ENCODE measurements around the gene TPPP.
A peak's percentile ranks its signal among the peaks of the same experiment; 100 is the strongest.
"Not testable (repeated sequence)": the region's sequence is repeated elsewhere in the genome, so short reads cannot be mapped to it uniquely, and the experiment has no call there.

Gene TPPP

DNA sequence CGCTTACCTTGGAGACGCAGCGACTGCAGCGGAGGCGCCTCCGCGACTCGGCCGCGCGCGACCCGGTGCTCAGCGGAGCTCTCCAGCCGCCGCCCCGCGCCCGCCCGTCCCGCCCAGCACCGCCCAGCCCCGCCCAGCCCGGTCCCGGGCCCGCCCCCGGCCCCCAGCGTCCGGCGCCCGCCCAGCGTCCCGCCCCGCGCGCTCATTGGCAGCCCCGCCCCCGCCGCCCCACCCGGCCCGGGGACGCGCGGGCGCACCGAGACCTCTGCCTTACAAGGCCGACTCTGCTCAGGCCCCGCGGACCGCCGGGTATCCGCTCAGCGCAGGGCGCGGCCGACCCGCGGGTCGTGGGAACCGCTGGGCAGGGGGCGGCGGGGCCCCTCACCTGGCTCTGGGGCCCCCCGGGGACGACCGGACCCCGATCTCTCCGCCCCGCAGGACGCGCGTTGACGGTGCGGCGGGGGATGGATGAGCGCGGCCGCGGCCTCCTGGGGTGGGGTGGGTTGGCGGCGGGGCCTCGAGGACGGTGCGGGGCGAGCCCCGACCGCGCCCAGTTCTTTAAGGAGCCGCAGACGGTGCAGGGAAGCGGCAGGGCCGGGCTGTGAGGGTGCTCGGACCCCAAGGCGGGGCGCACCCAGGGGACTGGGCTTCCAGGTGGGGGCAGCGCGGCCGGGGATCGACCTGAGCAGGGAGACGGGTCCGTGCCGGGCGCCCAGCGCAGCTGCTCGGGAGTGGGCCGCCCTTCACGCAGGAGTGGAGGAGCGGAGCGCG, at the start of gene TPPP:
TSS of gene TPPP (minus strand) at position 82 of the 771 bp plus-strand sequence. CDS start 15,292 bp downstream, outside the sequence.
- peak within 1 kb of the TSS; percentile 47 for H3K4me3 ChIP-seq
- H3K36me3 ChIP-seq (replicated peaks); H3K4me1 ChIP-seq; in situ Hi-C loops (cut with MboI; ENCODE audit: low sequenced_read_pairs); H3K9me3 ChIP-seq; H3K27me3 ChIP-seq (ENCODE audit: low read depth): not testable (repeated sequence)
- peak; percentile 82 to 96 for DNase-seq (ENCODE audit: low spot score in 2 of 2)

DNA sequence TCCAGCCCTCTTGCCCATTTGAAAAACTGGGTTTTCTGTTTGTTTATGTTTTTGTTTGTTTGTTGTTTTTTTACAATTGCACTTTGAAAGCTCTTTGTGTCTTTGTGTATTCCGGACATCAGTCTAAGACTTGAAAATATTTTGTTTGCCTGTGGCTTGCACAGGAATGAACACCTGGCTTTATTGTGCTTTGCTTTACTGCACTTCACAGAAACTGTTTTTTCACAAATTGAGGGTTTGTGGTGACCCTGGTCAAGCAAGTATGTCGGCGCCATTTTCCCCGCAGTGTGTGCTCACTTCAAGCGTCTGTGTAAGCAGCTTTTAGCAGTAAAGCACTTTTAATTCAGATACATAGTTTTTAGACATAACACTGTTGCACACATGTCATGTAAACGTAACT, 49.1 kb upstream of the TPPP start:
- not testable (repeated sequence) for H3K4me1 ChIP-seq; DNase-seq (ENCODE audit: low spot score in 2 of 2); H3K27me3 ChIP-seq (ENCODE audit: low read depth); H3K4me3 ChIP-seq; H3K36me3 ChIP-seq (replicated peaks); H3K9me3 ChIP-seq
- in situ Hi-C loops (cut with MboI; ENCODE audit: low sequenced_read_pairs): loop anchor here (5.0 kb wide), 1 partner anchor 100 kb away; no protein-coding TSS in a partner anchor

DNA sequence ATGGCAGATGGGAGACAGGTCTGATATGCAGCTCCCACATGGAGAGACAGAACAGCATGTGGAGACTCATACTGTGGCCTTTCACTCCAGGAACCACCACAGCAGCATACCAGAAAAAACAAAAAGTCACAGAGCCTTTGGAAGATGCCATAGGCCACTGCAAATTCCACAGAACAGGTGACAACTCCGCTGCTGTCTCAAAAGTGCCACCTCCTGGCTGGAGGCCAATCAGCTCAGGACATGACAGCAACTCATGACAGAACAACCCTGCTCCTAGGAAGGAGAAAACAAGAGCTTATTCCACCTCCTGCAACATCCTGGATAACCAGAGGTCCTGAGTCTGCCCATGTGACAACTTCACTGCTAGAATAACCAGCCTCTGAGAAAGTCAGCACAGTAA, 41.0 kb upstream of the TPPP start:
- in situ Hi-C loops (cut with MboI; ENCODE audit: low sequenced_read_pairs); H3K9me3 ChIP-seq; H3K27me3 ChIP-seq (ENCODE audit: low read depth); H3K4me3 ChIP-seq; DNase-seq (ENCODE audit: low spot score in 2 of 2); H3K4me1 ChIP-seq: not testable (repeated sequence)
- H3K36me3 ChIP-seq (replicated peaks): peaks cover 11% of the 10 kb centered on the region

DNA sequence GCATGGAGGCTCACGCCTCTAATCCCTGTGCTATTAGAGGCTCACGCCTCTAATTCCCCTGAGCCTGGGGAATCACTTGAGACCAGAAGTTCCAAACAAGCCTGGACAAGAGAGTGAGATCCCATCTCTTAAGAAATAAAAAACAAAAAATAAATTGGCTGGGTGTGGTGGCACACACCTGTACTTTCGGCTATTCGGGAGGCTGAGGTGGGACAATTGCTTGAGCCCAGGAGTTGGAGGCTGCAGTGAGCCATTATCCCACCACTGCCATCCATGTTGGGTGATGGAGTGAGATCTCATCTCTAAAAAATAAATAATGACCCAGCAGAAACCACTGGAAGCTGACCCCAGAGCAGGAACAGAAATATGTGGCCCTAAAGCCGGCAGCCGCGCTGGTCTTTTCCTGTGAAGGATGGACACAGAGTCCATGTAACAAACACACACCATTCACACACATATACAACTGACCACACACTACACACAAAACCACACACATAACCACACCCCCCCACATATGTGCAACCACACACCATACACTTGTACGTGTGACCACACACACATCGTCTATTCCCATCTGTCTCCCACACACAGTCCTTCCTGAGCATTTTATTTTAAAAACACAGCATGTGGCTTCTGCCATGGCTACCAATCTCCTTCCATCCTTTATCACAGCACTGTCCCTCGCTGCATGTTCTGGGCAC, 39.8 kb upstream of the TPPP start:
- H3K36me3 ChIP-seq (replicated peaks): peaks cover 11% of the 10 kb centered on the region
- H3K9me3 ChIP-seq; DNase-seq (ENCODE audit: low spot score in 2 of 2); in situ Hi-C loops (cut with MboI; ENCODE audit: low sequenced_read_pairs); H3K4me3 ChIP-seq; H3K27me3 ChIP-seq (ENCODE audit: low read depth); H3K4me1 ChIP-seq: not testable (repeated sequence)

DNA sequence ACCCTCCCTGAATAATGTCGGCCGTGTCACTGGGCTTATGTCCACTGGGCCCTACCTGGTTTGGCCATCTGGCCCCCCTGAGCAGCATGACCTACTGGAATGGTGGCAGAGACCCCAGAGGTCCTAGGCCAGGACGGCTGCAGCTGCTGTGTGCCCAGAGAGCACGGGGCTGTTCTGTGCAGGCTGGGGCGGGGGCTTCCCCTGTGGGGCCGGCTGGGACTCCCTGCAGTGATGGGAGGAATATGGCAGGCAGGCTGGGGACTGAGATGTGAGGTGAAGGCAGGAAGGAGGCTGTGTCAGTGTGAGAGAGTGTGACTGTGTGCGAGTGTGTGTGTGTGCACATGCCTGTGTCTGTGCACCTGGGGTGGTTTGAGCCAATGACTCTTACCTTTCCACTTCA, 36.1 kb upstream of the TPPP start:
- H3K27me3 ChIP-seq (ENCODE audit: low read depth); H3K4me3 ChIP-seq; H3K4me1 ChIP-seq; in situ Hi-C loops (cut with MboI; ENCODE audit: low sequenced_read_pairs); DNase-seq (ENCODE audit: low spot score in 2 of 2); H3K9me3 ChIP-seq: not testable (repeated sequence)
- peaks cover 11% of the 10 kb centered on the region for H3K36me3 ChIP-seq (replicated peaks)

DNA sequence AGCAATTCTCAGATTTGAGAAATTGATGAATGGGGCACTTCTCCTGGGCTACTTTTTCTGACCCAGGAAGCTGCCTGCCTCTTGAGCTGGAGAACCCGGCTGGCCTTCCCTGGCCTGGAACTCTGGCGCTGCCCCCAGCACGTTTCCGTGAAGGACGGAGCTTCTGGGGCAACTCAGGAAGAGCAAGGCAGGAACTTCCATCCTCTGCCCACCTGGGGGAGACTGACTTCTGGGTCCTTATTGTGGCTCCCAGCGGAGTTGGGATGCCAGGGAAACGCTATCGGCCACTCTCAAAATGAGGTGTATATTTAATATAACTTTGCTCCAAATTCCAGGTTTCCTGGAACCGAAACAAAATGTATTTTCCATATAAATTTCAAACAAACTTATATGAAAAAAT, 33.9 kb upstream of the TPPP start:
- H3K4me1 ChIP-seq; in situ Hi-C loops (cut with MboI; ENCODE audit: low sequenced_read_pairs); DNase-seq (ENCODE audit: low spot score in 2 of 2); H3K36me3 ChIP-seq (replicated peaks); H3K27me3 ChIP-seq (ENCODE audit: low read depth); H3K9me3 ChIP-seq; H3K4me3 ChIP-seq: not testable (repeated sequence)

DNA sequence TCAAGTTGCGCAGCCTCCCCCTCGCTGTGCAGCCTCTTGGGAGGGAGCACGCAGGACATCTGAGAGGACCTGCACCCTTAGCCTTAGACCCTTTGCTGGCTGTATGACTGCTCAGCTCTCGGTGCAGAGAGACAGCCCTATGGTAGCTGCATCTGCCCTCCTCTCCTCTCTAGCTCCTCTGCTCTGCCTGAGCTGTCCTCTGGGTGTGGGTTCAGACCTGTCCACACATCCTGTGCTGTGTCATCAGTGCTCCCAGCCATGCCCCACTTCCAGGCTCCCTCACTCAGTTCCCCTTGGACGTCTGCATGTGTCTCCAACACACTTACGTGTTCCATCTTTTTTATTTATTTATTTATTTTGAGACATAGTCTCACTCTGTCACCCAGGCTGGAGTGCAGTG, 30.7 kb upstream of the TPPP start:
- H3K9me3 ChIP-seq; H3K27me3 ChIP-seq (ENCODE audit: low read depth); DNase-seq (ENCODE audit: low spot score in 2 of 2); H3K4me1 ChIP-seq; in situ Hi-C loops (cut with MboI; ENCODE audit: low sequenced_read_pairs); H3K4me3 ChIP-seq; H3K36me3 ChIP-seq (replicated peaks): not testable (repeated sequence)

DNA sequence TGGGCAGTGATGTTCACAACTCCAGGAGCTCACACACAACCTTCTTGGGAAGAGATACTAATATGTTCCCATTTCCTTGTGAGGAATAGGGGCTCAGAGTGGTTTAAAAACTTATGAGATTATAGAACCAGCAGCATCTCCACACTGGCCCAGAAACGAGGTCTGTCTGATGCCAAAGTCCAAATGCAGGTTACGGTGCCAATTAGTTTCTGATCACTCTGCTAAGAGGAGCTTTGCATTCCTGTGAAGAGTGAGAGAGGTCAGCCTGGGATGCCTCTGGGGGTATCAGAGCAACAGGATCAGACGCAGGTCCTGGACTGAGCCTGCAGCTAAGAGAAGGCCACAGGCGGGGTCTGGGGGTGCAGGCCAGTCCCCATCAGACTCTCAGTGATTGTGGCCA, 30.2 kb upstream of the TPPP start:
- H3K9me3 ChIP-seq; DNase-seq (ENCODE audit: low spot score in 2 of 2); H3K4me3 ChIP-seq; H3K4me1 ChIP-seq; H3K36me3 ChIP-seq (replicated peaks); H3K27me3 ChIP-seq (ENCODE audit: low read depth); in situ Hi-C loops (cut with MboI; ENCODE audit: low sequenced_read_pairs): not testable (repeated sequence)

DNA sequence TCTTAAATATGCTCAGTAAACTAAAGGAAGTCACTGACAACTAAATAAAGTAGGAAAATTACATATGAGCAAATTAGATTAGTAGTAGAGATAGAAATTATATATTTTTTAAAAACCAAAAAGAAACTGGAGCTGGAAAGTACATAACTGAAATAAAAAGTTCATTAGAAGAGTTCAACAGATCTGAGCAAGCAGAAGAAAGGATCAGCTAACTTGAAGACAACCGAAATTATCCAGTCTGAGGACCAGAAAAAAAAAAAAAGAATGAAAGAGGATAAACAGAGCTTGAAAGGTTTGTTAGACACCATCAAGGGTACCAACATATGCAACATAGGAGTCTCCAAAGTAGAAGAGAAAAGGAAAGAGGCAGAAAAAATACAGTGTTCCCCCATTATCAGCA, 26.2 kb upstream of the TPPP start:
- in situ Hi-C loops (cut with MboI; ENCODE audit: low sequenced_read_pairs); H3K4me3 ChIP-seq; H3K36me3 ChIP-seq (replicated peaks); H3K4me1 ChIP-seq; H3K27me3 ChIP-seq (ENCODE audit: low read depth); DNase-seq (ENCODE audit: low spot score in 2 of 2); H3K9me3 ChIP-seq: not testable (repeated sequence)

DNA sequence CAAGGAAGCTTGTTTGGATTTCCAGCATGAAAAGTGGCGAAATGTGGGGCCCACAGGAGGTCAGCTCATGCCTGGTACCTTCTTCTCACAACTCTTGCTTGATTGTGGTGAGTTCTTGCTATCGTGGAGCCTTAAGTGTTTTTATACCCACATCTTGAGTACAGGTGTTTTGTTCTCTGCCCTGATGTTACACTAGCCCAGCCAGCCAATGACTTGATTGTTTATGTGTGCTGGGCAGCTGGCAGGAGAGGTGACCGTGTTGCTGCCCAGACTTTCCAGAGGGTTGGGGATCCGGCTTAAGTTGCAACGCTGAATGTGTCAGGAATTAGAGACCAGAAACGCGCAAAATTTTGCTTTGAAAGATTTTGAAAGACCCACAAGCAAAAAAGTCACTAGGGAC, 24.0 kb upstream of the TPPP start:
- H3K4me3 ChIP-seq: no peak overlapping the region
- peaks cover 6% of the 10 kb centered on the region; the same call in 1 of the 2 replicates for H3K9me3 ChIP-seq
- no peak for DNase-seq (ENCODE audit: low spot score in 2 of 2)
- H3K27me3 ChIP-seq (ENCODE audit: low read depth): no peaks in the 10 kb centered on the region
- in situ Hi-C loops (cut with MboI; ENCODE audit: low sequenced_read_pairs): no loop called here
- no peaks in the 10 kb centered on the region for H3K4me1 ChIP-seq
- H3K36me3 ChIP-seq (replicated peaks): no peaks in the 10 kb centered on the region

DNA sequence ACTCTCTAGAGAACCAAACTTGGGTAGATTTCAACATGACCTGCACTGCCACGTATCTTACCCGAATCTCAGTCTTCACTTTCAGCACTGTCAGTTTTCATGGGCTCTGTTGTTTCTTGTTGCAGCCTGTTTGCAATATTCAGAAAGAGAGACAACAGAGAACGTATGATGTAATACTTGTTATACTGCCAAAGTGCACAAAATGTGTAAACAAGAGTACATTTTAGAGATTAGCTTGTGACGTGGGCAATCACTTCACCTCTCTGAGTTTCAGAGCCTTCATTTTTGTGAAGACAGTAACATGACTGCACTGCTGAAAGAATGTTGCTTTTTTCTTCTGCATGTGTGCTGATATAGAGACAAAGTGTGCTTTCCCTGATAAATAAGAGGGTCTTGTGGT, 23.6 kb upstream of the TPPP start:
- in situ Hi-C loops (cut with MboI; ENCODE audit: low sequenced_read_pairs): not testable (repeated sequence)

DNA sequence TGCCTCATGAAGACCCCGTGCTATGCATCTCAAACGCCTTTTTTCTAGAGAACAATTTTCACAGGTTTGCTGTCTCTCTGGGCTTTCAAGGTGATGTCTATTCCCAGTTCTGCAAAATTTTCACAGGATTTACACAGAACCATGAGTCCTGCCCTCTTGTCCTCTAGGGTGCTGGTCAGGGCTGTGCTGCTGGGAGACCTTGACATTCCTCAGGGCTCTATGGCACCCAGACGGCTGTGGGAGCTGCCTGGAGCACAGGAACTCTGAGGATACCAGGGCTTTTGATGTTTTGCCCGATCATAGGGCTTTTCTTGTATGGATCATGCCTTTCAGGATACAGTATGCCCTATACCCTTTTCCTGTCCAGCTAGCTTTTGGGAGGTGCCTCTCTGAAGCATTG, 22.5 kb upstream of the TPPP start:
- in situ Hi-C loops (cut with MboI; ENCODE audit: low sequenced_read_pairs); H3K4me3 ChIP-seq; H3K36me3 ChIP-seq (replicated peaks); H3K4me1 ChIP-seq; H3K27me3 ChIP-seq (ENCODE audit: low read depth); DNase-seq (ENCODE audit: low spot score in 2 of 2); H3K9me3 ChIP-seq: not testable (repeated sequence)

More for the DNA sequence above, 23.6 kb upstream of the TPPP start:
- not testable (repeated sequence) for H3K36me3 ChIP-seq (replicated peaks); H3K27me3 ChIP-seq (ENCODE audit: low read depth); H3K9me3 ChIP-seq; H3K4me1 ChIP-seq; DNase-seq (ENCODE audit: low spot score in 2 of 2); H3K4me3 ChIP-seq

DNA sequence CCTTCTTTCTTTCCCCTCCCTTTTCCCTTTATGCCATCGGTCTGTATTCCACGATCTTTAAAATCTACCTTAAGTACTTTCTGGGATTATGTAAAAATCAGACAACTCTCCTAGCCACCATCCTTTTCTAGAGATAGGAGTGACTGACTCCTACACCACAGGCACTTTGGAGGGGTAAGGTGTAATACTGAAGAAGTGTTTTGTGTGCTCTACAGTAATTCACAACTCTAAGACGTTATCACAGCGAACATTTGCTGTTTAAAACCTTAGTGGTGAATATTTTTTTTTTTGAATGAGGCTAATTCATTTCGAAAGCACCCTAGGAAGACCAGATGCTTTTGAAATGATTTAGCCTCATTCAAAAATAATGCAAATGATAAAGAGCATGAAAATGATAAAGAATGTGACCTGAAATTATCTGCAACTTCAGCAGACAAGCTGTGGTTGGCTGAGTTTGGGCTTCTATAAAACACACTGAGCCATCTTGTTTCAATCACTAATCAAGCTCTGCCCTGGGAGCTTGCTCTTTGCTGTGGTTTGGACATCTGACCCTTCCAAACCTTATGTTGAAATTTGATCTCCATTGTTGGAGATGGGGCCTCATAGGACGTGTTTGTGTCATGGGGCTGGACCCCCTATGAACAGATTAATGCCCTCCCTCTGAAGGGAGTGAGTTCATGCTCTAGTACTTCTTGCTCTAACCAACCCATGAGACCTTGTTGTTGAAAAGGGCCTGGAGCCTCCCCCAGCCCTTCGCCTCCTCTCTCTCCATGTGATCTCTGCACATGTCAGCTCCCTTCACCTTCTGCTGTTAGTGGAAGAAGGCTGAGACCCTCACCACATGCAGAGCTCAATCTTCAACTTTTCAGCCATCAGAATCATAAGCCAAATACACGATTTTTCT, 21.3 kb upstream of the TPPP start:
- in situ Hi-C loops (cut with MboI; ENCODE audit: low sequenced_read_pairs): loop anchor here (5.0 kb wide), 1 partner anchor 83 kb away; no protein-coding TSS in a partner anchor
- not testable (repeated sequence) for H3K4me3 ChIP-seq; H3K9me3 ChIP-seq; H3K36me3 ChIP-seq (replicated peaks); H3K27me3 ChIP-seq (ENCODE audit: low read depth); DNase-seq (ENCODE audit: low spot score in 2 of 2); H3K4me1 ChIP-seq

DNA sequence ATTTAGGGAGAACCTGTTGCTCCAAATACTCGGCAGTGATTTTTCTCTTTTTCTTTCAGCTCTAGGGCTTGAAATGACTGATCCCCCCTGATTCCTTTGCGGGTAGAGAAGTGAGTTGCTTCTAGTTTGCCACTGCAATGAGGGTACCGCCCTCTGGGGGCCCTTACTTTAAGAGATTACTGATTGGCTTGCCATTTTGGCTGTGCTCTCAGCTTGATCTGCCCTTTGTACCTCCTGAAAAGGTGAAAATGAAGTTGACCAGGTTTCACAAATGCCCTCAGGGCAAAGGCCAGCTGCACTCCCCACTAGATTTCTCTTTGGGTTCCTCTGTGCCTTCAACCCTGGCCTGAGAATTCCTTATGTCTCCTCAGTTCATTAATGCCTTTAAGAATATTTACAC, 20.5 kb upstream of the TPPP start:
- not testable (repeated sequence) for H3K36me3 ChIP-seq (replicated peaks); H3K27me3 ChIP-seq (ENCODE audit: low read depth); H3K9me3 ChIP-seq; DNase-seq (ENCODE audit: low spot score in 2 of 2); H3K4me1 ChIP-seq; H3K4me3 ChIP-seq
- in situ Hi-C loops (cut with MboI; ENCODE audit: low sequenced_read_pairs): loop anchor here (5.0 kb wide), 1 partner anchor 84 kb away; no protein-coding TSS in a partner anchor
